GM12891 (cell line): ENCODE data around the gene SERPINA4.
"Not testable (repeated sequence)": the region's sequence is repeated elsewhere in the genome, so short reads cannot be mapped to it uniquely, and the experiment has no call there.

Experiments used
- DNase-seq: peaks from one replicate; pipeline ENCODE4 v3.0.0; 2011; ENCODE audit warnings: low spot score; ENCODE audit not compliant: insufficient read length
- FAIRE-seq: peaks from 2 replicates; lab custom pipeline; 2011; peaks lifted over from hg19 to GRCh38; lab: Jason Lieb, UNC
- PAX5 ChIP-seq: IDR thresholded peaks from 2 replicates; pipeline ENCODE4 v1.6.1; 2011; ENCODE audit warnings: low read length, moderate library complexity, mild to moderate bottlenecking; ENCODE audit not compliant: insufficient read depth, severe bottlenecking
- POLR2A ChIP-seq: IDR thresholded peaks from 2 replicates; pipeline ENCODE4 v1.6.1; 2011; ENCODE audit warnings: low read depth, low read length, control low read depth
- POLR2AphosphoS5 ChIP-seq: IDR thresholded peaks from 2 replicates; pipeline ENCODE4 v1.6.1; 2011; ENCODE audit warnings: low read depth, low read length, control low read depth
- POU2F2 ChIP-seq: IDR thresholded peaks from 2 replicates; pipeline ENCODE4 v1.6.1; 2011; ENCODE audit warnings: low read depth, mild to moderate bottlenecking, control low read depth, low read length, moderate library complexity
- SPI1 ChIP-seq: IDR thresholded peaks from 2 replicates; pipeline ENCODE4 v1.6.1; 2011; ENCODE audit warnings: low read depth, low read length, control low read depth
- TAF1 ChIP-seq: IDR thresholded peaks from 2 replicates; pipeline ENCODE4 v1.6.1; 2011; ENCODE audit warnings: low read depth, low read length, control low read depth

Gene SERPINA4

DNA sequence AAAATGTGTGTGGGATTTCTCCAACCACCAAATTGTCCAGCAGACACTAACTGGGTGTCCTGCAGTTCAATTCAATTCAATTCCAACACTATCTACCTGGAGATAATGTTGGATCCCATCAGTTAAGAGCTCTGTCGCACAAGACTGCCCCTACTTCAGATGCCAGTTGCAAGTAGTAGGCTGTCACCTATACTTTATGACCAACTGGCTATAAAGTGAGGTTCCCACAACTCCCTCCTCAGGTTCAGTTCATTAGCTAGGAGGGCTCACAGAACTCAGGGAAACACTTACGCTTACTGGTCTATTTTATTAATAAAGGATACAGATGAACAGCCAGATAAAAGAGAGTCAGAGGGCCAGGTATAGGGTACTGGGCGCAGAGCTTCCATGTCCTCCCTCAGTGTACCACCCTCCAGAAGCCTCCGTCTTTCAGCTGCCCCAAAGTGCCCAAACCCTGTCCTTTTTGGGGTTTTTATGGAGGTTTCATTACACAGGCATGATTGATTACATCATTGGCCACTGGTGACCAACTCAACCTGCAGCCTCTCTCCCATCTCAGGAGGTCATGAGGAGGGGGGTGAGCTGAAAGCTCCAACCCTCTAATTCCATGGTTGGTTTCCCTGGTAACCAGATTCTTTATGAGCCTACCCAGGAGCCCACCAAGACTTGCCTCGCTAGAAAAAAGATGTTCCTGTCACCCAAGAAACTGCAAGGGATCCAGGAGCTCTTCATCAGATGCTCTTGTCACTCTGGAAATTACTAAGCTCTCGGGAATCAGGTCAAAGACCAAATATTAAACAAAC is 12.4 kb downstream of the SERPINA4 start:
- DNase-seq (no peak), FAIRE-seq (no peak)
- no peak for TF ChIP-seq TAF1
- TF ChIP-seq SPI1: no peak
- TF ChIP-seq POLR2A: no peak
- no peak for TF ChIP-seq PAX5
- no peak for TF ChIP-seq POLR2AphosphoS5
- TF ChIP-seq POU2F2: no peak

DNA sequence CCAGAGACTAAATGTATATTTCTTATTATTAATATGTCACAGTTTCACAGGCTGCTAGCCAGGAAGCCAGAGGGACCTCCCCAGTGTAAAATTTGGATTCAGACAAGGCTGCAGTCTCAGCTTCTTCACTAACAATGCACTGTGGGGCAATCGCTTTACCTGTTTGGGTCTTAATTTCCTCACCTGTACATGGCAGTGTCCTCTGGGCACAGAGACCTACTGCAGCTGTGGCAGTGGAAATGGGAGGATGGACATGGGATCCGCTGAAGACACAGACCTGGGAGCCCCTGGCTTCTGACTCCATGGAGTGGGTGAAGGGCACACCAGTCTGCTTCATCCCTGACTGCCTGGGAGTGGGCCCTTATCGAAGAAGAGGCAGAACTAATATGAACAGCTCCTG is 13.1 kb downstream of the SERPINA4 start:
- DNase-seq (no peak), FAIRE-seq (no peak)
- TF ChIP-seq SPI1 (no peak), PAX5 (no peak), POU2F2 (no peak), POLR2A (no peak), TAF1 (no peak), POLR2AphosphoS5 (no peak)

DNA sequence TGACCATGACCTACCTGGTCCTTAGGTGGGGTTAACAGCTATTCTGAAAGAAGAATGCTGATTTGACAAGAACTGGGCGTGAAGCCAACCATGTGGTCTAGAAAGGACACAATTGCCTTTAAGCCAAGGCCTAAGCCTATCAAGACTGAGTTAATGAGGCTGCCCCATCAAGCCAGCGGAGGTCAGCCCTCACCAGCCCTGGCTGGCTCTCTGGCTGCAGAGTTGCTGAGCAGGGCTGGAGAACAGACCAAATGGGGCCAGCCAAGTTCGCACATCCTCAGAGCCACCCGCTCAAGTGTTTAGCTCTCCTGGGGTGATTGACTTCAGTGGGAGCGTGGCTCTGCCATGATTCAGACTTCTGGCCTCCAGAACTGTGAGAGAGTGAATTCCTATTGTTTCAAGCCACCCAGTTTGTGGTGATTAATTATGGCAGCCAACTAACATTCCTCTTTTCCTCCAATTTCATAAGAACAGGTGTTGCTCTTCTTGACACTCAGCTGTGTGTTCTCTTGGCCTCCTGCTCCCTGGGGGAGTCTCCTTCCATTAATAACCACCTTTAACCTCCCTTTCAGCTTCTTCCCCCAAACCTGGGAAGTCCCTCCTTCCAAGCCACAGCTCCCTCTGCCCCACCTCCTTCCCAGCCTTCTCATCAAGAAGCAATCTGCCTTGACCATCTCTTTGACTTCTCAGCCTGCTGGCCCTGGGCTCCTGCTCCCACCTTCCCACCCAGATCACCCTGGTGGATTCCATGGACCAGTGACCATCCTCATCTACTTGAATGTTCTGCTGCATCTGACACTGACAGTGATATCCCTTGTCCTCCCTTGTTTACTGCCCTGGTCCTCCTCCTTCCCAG is 14.7 kb downstream of the SERPINA4 start:
- no peak for DNase-seq
- TF ChIP-seq POLR2AphosphoS5 (no peak), PAX5 (no peak), TAF1 (no peak), POU2F2 (no peak), POLR2A (no peak), SPI1 (no peak)
- no peak for FAIRE-seq

DNA sequence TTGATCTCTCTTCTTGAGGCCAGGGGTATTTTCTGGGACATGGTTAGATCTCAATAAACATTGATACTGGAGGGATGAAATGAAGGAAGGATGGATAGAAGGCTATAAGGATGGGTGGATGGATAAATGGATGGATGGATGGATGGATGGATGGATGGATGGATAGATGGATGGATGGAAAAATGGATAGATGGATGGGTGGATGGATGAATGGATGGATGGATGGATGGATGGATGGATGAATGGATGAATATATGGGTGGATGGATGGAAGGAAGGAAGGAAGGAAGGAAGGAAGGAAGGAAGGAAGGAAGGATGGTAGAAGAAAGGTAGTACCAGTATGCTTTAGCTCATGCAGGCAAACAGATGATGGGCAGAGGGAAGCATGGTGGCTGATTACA is 16.2 kb downstream of the SERPINA4 start:
- not testable (repeated sequence) for DNase-seq, FAIRE-seq

DNA sequence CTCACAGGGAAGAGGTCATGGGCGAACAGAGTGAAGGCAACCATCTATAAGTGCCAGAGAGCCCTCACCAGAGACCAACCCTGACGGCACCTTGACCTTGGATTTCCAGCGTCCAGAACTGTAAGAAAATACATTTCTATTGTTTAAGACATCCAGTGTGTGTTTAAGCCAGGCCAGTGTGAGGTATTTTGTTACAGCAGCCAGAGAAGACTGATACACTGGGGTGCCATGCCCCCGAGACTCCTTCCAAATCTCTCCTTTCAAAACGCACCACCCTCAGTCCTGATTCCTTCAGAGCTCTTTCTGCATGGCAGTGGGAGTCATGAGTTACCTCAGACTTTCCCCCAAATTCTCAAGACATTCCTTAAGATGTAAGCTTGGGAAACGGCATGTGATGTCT is 17.5 kb downstream of the SERPINA4 start:
- no peak for TF ChIP-seq POU2F2
- no peak for TF ChIP-seq POLR2A
- TF ChIP-seq POLR2AphosphoS5: no peak
- no peak for TF ChIP-seq PAX5
- no peak for TF ChIP-seq SPI1
- DNase-seq (no peak), FAIRE-seq (no peak)

DNA sequence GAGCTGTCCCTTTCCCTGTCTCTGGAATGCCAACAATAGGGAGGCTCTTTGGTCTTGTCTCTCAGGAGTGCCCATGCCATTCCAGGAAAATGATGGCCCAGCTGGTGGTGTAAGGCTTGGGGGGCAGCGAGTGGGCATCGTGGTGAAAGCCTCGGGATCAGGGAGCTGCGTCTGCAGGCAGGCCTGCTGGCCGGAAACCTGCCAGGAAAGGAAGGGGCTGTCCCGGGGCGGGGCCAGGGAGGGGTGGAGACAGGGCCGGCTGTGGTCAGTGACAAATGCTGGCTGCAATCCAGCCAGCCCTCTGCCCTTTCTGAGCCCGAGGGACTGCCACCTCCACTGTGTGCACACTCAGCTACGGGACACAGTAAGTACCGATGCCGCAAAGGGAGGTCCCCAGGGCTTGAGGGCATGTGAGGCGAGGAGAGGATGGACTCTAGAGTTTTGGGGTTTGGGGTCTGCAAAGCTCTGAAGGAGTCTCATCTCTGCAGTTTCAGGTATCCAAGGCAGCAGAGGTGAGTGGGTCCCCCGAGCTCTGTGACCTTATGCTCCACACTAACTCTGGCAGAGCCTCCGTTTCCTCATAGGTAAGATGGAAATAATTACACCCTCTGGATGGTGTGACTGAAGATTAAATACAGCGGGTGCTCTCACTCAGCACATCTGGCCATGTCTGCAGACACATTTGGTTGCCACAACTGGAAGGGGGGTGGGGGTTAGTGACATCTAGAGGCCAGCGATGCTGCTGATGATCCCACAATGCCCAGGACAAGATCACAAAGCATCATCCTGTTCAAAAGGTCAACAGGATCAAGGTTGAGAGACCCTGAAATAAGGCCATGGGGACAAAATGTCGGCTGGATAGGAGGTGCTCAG is 20.1 kb downstream of the SERPINA4 start, which contains the start of gene SERPINA5:
SERPINA5 (plus strand) TSS at position 300 of the 873 bp plus-strand sequence. CDS start 5,937 bp downstream, outside the sequence.
- no peak for TF ChIP-seq SPI1
- FAIRE-seq: no peak
- no peak for DNase-seq

DNA sequence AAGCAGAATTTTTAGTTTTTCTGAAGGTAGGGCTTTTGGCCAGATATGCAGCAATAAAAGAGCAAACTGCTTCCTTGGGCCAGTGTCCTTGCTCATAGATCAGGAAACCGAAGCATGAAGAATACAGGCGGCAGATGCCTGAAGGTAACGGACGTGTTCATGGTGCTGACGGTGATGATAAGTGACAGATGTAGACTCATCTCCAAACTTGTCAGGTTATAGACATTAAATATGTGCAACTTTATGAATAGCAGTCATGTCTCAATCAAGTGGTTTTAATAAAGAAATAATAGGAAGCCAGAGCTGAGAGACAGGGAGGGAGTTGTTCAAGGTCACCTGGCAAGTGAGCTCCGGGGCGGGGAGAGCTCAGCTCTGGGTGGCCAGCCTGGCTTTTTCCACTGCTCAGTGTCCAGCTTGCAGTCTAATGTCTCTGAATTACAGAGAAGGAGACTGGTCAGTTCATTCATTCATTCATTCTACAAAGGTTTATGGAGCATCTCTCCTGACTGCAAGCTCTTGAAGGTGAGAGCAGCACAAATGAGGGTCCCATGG is 21.0 kb downstream of the SERPINA4 start:
- TF ChIP-seq PAX5: no peak
- DNase-seq (no peak), FAIRE-seq (no peak)

DNA sequence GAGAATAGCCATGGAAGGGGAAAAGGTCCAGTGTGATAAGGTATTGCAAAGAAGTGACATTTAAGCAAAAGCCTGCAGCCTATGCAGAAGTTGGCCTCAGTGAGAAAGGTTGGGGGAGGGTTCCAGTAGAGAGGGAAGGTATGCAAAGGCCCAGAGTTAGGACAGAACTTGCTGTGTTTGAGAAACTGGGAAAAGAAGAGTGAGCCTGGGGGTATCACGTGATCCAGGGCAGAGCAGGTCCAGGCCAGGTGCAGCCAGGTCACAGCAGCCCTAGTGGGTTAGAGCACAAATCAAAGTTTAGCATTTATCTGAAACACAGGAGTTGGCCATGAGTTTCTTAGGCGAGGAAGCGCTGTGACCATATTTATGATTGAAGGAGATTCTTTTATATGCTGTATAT is 21.6 kb downstream of the SERPINA4 start:
- DNase-seq (no peak), FAIRE-seq (no peak)
- TF ChIP-seq POLR2AphosphoS5 (no peak), POLR2A (no peak), POU2F2 (no peak), TAF1 (no peak), SPI1 (no peak), PAX5 (no peak)

DNA sequence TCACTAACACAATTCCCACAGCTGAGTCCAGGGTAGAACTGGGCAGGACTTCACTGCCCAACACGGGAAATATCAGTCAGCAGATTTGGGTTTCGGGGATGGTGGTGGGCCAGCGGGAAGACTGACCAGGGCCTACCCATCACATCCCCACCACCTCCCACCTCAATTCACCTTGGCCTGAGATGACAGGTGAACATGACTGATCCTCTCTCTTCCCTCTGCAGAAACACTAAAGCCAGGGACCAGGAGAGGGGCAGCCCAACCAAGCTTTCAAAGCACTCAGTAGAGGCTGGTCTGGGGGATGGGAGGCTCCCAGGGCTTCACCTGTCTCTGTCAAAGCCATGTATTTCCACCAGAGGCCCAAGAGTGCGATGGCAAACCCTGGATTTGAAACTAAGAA is 22.3 kb downstream of the SERPINA4 start:
- TF ChIP-seq PAX5: no peak
- TF ChIP-seq POLR2A: no peak
- no peak for TF ChIP-seq SPI1
- TF ChIP-seq TAF1: no peak
- TF ChIP-seq POLR2AphosphoS5: no peak
- TF ChIP-seq POU2F2: no peak
- FAIRE-seq (no peak), DNase-seq (no peak)
